DMS53 treated with DMSO at 0.1 percent for 48 hours (cell line): Measurements from ENCODE around the gene SLC15A4.

ENCODE experiments used
- DNase-seq: peaks from one replicate; lab custom pipeline; 2025; ENCODE audit not compliant: unreplicated experiment; lab: John Stamatoyannopoulos, UW

The SLC15A4 gene

GRCh38 chr12:128794661-128795529 lies 28.9 kb downstream of the SLC15A4 start:
- DNase-seq: no peak

- no peak for DNase-seq
Observed at GRCh38 chr12:128793701-128794100, 30.1 kb downstream of the SLC15A4 start.

- no peak for DNase-seq
Observed at GRCh38 chr12:128792881-128793280, 30.9 kb downstream of the SLC15A4 start.

GRCh38 chr12:128792398-128792797 lies 31.4 kb downstream of the SLC15A4 start:
- no peak for DNase-seq

GRCh38 chr12:128791395-128792322 lies 32.1 kb downstream of the SLC15A4 start:
- no peak for DNase-seq

GRCh38 chr12:128790653-128791373 lies 32.9 kb downstream of the SLC15A4 start:
- DNase-seq: no peak

GRCh38 chr12:128790221-128790620 lies 33.5 kb downstream of the SLC15A4 start:
- DNase-seq: no peak

GRCh38 chr12:128789356-128789929 lies 34.3 kb downstream of the SLC15A4 start:
- no peak for DNase-seq

- DNase-seq: no peak
Observed at GRCh38 chr12:128787827-128788226, 35.9 kb downstream of the SLC15A4 start.

- no peak for DNase-seq
Observed at GRCh38 chr12:128786741-128787391, 36.9 kb downstream of the SLC15A4 start.

- DNase-seq: no peak
Observed at GRCh38 chr12:128784030-128784760, 39.6 kb downstream of the SLC15A4 start.

- no peak for DNase-seq
Observed at GRCh38 chr12:128783129-128783574, 40.6 kb downstream of the SLC15A4 start.

- no peak for DNase-seq
Observed at GRCh38 chr12:128779901-128780300, 43.9 kb downstream of the SLC15A4 start.

- no peak for DNase-seq
Observed at GRCh38 chr12:128772249-128772648, 51.5 kb downstream of the SLC15A4 start.

GRCh38 chr12:128771681-128772080 lies 52.1 kb downstream of the SLC15A4 start:
- no peak for DNase-seq

GRCh38 chr12:128767518-128767917 lies 56.2 kb downstream of the SLC15A4 start:
- DNase-seq: no peak

- no peak for DNase-seq
Observed at GRCh38 chr12:128766738-128767501, 56.8 kb downstream of the SLC15A4 start.

GRCh38 chr12:128763395-128763794 lies 60.4 kb downstream of the SLC15A4 start:
- DNase-seq: no peak

GRCh38 chr12:128761379-128761790 lies 62.4 kb downstream of the SLC15A4 start:
- no peak for DNase-seq
